Fibroblast of skin of left quadriceps (primary cell): ENCODE results near the gene TMIGD2.

Experiments
- DNase-seq, 2 experiments: peaks; one replicate each; pipeline ENCODE4 v3.0.0-alpha.2; 2013; ENCODE audit warnings: low read depth in 2 of 2

The TMIGD2 gene

DNA sequence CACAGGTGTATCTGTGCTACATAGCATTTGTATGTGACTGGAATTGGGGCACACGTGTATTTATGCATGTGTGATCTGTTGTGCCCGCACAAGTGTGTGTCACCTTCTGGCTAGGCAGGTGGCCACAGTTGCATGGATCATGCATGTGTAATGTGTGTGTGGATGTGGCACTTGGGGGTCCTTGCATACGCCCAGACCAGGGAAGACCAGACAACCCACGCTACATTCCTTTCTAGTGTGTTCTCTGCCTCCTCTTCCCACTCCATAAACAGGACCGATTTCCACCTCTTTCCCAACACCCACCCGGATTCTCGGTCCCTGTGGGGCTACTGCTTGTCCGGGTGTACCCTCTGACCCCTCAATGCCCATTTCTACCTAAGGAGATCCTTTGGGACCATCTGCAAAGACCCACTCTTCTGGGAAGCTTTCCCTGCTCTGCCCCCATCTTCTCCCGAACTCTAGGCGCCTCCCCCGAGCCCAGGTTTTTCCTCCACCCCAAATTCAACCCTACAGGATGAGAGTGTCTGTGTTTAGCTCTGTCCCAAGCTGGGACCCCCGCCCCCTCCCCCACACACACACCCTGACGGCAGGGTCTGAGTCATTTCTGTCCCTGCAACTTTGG is 24.1 kb upstream of the TMIGD2 start:
- no peak for DNase-seq

DNA sequence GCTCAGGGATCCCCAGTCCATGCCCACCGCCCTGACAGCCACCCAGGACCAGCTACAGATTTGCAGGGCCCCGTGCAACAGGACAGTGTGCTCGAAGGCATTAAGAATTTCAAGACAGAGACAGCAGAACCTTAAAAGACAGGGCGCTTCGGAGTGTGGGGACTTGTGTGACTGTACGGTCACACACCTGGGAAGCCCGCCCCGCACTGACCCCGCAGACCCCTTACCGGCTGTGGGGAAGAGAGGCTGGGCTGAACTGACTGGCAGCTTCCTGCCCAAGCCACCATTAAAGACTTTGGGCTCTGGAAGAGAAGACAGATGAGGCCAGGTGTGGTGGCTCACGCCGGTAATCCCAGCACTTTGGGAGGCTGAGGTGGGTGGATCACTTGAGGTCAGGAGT is 22.0 kb upstream of the TMIGD2 start:
- DNase-seq: no peak

GRCh38 chr19:4323692-4324091 is 21.5 kb upstream of the TMIGD2 start:
- DNase-seq: no peak

GRCh38 chr19:4322942-4323665 is 20.9 kb upstream of the TMIGD2 start:
- DNase-seq: no peak

- DNase-seq: no peak
Measured at GRCh38 chr19:4320419-4320818, 18.2 kb upstream of the TMIGD2 start.

DNA sequence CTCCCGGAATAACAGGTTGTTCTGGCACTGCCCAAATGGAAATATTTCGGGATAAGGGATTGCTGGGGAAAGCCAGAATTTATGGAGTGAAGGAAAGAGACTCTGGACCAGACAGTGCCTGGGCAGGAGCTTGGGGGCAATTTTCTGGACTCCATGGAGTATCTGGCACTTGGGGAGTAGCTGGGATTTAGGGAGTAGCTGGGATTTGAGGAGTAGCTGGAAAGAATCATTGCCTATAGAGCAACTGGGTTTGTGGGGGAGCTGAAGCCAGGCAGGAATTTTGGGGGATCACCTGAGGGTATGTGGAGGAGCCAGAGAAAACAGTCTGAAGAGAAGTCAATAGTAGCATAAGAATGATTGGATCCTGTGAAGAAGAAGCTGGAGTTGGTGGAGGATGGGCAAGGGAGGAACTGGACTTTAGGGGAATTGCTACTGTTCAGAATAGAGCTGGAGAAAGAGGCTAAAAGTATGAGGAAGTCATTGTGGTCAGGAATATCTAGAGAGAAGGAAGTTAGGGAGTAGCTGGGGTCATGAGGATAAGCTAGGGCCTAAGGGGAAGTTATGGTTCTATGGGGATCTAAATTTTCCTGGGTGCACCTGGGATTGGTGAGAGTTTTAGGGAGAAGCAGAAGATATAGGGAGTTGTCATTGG is 17.0 kb upstream of the TMIGD2 start:
- no peak for DNase-seq

DNA sequence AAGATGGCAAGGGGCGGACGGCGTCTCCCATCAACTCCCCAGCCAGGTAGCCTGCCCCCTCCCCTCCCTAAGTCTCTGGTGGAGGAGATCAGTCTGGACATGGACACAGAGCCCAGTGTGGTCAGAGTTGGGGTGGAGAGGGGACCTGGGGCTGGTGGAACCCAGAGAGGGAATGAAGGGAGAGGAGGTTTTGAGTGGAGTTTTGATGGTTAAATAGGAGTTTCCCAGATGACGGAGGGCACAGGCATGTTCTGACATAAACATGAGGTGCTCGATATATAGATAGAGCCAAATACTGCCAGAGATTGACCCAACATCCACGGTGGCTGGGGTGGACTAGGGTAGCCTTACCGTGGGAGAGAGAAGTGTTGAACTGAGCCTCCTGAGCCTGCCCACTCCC is 16.3 kb upstream of the TMIGD2 start:
- no peak for DNase-seq

GRCh38 chr19:4316956-4317355 is 14.8 kb upstream of the TMIGD2 start:
- no peak for DNase-seq

DNA sequence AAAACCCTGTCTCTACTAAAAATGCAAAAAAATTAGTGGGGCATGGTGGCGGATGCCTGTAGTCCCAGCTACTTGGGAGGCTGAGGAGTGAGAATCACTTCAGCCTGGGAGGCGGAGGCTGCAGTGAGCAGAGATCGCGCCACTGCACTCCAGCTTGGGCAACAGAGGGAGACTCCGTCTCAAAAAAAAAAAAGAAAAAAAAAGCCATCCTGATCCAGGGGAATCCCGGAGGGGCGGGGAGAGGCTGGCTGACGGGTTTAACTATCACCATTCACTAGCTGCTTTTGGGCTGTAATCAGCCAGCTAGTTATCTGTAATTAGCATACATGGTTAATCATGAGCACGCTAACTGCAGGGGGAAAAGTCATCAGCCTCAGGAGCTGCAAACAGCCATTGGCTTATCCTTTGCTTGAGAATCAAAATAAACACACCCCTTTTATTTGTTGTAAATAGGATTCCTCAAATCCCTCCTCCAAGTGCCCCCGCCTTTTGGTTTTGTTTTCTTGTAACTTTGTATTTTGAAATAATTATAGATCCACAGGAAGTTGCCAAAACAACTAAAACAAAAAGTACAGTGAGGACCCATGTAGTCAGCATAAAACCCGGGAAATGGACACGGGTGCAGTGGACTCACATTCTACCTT is 11.8 kb upstream of the TMIGD2 start:
- DNase-seq: no peak

- no peak for DNase-seq
Measured at GRCh38 chr19:4310247-4311121, 8.3 kb upstream of the TMIGD2 start.

- no peak for DNase-seq
Measured at GRCh38 chr19:4305659-4306058, 3.5 kb upstream of the TMIGD2 start.

GRCh38 chr19:4305257-4305612 is 3.0 kb upstream of the TMIGD2 start:
- DNase-seq: no peak

DNA sequence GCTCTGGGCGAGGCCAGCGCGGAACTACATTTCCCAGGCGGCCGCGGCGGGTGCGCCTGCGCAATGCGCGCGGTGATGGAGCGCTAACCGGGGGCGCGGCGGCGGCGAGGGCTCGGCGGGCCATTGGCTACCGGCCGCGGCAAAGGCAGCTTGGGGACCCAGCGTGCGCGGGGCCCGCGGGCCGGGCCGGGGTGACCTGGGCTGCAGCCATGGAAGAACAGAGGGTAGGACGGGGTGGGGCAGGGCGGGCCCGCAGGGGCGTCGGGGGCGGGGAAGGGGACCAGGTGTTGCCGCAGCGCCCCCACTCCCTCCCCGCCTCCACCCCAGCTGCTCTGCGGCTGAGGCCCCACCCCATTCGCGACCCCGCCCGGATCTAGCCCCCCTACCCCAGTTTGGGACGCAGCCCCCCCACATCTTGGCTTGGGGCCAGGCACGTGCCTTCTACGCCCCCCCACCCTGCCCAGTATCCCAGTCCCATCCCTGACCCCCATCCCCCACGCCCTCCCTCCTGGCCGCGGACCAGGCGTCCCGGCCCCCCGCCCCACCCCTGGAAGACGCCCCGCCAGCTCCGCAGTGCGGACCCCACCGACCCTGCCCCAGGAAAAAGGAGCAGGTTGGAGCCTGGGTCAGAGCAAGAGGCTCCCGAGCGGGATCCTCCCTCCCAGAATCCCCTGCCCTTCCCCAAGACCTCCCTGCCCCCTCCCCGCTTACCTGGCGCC is 2.5 kb upstream of the TMIGD2 start, which contains the start of gene FSD1:
TSS of gene FSD1 (plus strand) at position 61 of the 719 bp plus-strand sequence. CDS start at position 210, 149 bp downstream.
- DNase-seq: peak in 1 of 2 experiments; percentile 30

DNA sequence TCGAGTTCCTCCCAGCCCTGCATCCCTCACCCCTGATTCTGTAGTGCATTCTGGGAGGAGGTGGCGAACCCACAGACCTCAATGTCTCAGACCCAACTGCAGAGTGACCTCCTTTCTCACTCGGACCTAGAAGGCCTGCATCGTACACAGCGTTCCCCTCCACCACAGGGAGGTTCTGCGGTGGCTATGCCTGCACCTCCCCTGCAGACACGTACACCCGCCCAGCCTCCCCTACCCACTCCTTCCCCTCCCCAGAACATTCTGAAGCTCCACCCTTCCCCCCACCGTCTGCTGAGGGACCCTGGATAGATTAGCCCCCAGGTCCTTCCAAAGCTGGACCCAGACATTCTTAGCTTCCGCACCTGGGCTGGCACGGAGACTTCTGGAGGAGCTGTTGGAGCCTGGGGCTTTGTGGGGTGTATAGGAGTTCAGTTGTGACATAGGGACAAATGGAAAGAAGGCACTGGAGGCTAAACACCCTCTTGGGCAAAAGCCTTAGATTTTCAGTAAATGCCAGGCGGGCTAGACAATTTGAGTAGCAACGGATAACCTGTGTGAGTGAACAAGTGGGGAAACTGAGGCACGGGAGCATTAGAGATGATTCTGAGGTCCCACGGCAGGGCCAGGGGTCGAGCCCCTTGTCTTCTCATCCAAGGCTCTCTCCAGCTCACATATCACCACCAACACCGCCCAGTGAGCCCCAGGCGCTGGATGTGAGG is 1.8 kb upstream of the TMIGD2 start:
- DNase-seq: no peak

DNA sequence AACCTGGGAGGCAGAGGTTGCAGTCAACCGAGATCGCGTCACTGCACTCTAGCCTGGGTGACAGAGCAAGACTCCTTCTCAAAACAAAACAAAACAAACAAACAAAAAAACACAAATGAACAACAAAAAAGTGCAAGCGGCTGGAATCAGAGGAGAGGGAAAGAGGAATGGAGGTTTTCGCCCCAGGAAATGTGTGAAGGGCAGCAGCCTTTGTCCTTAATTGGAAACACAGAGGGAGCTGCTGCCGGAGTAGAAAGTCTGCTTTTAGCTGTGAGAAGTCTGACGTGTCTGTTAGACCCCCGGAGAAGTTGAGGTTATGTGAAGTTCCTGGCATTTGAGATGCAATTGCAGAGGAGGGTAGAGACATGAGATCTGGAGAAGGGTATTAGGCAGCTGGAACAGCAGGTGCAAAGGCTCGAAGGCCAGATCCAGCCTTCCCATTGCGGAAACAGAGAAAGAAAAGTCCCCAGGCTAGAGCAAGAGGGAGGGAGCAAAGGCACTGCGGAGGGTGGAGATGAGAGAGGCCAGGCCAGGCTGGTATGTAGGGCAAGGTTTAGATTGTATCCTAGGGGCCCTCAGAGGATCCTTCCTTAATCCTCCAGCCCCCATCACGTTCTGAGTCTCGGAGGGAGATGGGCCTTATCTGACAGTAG is 473 bp downstream of the TMIGD2 start:
- DNase-seq: no peak

- DNase-seq: no peak
Measured at GRCh38 chr19:4300589-4300988, 1.6 kb downstream of the TMIGD2 start.

- no peak for DNase-seq
Measured at GRCh38 chr19:4298810-4299550, 3.2 kb downstream of the TMIGD2 start.

DNA sequence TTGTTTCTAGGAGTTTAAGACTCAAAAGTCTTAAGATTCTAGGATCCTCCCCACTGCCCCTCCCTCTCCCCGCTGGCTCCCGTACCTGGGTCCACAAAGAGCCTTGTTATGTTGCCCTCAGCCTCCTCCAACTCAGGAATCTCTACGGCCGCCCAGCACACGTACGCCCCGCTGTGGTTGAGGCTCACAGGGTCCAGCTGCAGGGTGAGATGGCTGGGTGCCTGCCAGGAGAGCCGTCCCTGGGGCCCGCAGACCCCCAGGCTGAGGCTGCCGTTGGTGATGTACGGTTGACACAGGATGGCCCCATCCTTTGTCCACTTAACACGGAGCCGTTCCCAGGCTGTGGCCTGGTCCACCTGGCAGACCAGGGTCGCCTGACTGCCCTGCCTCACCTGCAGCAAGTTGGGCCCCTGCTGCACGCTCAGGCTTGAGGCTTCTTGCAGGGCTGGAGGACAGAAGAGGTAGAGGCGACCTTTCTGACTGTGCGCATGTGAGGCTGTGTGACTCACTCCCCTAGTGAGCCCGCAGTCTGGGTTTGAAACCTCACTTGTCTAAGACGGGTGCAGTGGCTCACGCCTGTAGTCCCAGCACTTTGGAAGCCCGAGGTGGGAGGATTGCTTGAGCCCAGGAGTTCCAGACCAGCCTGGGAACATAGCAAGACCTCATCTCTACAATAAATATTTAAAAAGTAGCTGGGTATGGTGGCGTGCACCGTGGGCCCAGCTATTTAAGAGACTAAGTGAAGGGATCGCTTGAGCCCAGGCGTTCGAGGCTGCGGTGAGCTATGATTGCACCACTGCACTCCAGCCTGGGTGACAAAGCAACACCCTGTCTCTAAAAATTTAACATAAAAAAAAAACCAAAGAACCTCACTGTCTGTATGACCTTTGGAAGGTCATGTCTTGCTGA is 4.0 kb downstream of the TMIGD2 start:
- no peak for DNase-seq
